Panc1 (cell line): Measurements from ENCODE around the gene BBX.

Experiments
- POLR2AphosphoS5 ChIP-seq: IDR thresholded peaks from 2 replicates; pipeline ENCODE4 v1.6.1; 2012; ENCODE audit warnings: mild to moderate bottlenecking, low read depth, low read length, moderate library complexity
- TCF7L2 ChIP-seq: IDR thresholded peaks from 2 replicates; pipeline ENCODE4 v1.6.1; 2011; ENCODE audit warnings: mild to moderate bottlenecking, low read depth, low read length, inconsistent platforms
- TF ChIP-seq, protein P1 (sequence below): fragments of 450-650 bp; IDR thresholded peaks from 2 replicates; pipeline ENCODE4 v1.5.1; 2017; ENCODE audit warnings: mild to moderate bottlenecking

DNA sequence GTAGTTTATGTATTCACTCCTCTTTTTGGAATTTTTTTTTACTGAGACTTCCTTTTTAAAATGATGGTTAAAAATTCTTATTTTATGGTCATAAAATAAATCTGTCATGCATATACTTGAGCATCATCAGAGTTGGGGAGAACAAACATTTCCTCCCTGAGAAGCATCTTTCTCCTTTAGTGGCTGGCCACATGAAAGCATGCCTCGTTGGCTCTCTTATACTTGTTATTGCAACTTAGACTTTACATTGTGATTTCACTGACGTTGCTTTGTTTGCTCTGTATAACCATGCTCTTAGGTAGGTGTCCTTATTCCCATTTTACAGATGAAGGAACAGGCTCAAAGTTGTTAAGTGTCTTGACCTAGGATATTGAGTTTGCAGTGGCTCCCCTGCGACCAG is 18.1 kb downstream of the BBX start:
- TF ChIP-seq POLR2AphosphoS5 (no peak), TCF7L2 (no peak)
- TF ChIP-seq, protein P1, sequence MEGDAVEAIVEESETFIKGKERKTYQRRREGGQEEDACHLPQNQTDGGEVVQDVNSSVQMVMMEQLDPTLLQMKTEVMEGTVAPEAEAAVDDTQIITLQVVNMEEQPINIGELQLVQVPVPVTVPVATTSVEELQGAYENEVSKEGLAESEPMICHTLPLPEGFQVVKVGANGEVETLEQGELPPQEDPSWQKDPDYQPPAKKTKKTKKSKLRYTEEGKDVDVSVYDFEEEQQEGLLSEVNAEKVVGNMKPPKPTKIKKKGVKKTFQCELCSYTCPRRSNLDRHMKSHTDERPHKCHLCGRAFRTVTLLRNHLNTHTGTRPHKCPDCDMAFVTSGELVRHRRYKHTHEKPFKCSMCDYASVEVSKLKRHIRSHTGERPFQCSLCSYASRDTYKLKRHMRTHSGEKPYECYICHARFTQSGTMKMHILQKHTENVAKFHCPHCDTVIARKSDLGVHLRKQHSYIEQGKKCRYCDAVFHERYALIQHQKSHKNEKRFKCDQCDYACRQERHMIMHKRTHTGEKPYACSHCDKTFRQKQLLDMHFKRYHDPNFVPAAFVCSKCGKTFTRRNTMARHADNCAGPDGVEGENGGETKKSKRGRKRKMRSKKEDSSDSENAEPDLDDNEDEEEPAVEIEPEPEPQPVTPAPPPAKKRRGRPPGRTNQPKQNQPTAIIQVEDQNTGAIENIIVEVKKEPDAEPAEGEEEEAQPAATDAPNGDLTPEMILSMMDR: no peak
